GM18526 (cell line): ENCODE data around the gene ZNF3.

ENCODE experiments used
- POLR2A ChIP-seq: IDR thresholded peaks from 3 replicates; pipeline ENCODE4 v1.6.1; 2011; ENCODE audit not compliant: insufficient read length; ENCODE audit errors: extremely low read depth

ZNF3 gene

GRCh38 chr7:100095704-100096103 lies 14.2 kb upstream of the ZNF3 start:
- TF ChIP-seq POLR2A, result no peak

DNA sequence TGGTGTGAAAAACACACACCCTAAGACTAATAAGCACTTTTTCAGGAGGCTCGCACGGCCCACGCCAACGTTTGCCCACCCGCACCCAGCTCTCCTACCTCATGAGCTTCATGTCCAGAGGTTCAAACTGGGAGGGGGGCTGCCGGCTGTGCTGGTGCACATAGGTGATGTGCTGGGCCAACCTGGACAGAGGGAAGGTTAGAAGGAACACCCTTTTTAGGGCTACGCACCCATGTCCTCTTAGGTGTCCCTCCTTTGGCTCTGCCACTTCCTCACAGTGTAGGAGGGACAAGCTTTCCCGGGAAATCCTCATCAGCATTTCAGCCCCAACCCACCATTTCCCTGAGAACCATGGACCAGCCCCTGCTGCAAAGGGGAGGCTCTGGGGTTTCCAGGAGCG lies 13.8 kb upstream of the ZNF3 start:
- no peak for TF ChIP-seq POLR2A

DNA sequence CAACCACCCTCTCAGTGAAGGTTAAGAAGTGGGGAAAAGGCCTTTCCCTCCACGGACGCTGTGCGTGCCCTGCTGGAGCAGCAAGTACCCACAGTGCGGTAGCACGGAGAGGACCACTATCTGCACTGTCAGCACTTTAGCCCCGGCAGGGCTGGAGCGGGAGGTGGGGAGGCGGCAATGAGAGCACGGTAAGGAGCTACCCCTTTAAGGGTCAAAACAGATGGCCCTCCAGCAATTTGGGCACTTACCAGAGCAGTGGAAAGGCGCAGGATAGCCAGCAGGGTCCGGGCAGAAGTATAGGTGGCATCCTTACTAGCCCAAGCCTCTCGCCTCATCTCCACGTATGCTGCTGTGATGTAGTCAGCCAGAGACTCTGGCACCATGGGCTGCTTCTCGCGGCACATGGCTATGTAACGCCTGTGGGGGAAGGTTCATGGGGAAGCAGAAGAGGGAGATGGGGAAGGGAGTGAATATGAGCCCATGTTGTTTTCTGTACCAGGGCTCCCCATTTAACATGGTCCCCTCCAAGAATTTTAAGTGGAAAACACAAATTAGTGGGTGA lies 12.5 kb upstream of the ZNF3 start:
- no peak for TF ChIP-seq POLR2A

DNA sequence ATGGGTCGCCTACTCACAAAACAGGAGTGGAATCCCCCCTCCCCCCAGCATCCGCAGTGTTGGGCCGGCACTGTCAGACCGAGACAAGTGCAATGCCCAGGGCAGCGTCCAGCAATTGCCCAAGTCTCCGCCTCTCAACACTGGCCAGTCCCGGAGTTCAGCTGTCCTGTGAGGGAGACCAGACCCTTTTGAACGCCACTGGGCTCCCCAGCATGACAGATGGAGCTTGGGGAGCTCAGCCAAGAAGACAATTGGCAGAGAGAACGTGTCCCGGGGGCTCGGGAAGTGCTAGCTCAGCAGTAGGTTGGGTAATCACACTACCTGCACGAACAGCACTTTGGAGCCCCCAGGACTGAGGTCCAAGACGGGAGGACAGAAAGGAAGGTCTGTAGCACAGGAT lies 12.0 kb upstream of the ZNF3 start:
- no peak for TF ChIP-seq POLR2A

DNA sequence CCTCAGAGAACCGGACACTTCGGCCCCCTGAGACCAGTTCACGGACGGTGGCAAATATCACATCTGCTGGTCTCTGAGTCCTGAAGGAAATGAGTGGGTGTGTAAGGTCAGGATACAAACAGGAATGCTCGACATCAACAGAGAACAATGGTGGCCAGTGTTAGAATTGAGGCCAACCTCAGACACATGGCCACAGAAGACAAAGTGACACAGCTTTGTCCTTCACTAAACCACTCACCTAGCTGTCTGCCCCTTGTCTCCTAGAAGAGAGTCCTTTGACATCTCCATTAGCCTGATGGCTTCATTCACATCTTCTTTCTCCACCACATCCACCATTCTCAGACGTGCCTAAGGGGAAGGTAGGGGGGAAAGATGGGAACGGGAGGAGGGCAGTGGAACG lies 11.5 kb upstream of the ZNF3 start:
- TF ChIP-seq POLR2A, result no peak

- TF ChIP-seq POLR2A, result peak; percentile 22
Measured at GRCh38 chr7:100091411-100092181, 10.1 kb upstream of the ZNF3 start.

- TF ChIP-seq POLR2A, result no peak
Measured at GRCh38 chr7:100090527-100091410, 9.2 kb upstream of the ZNF3 start.

DNA sequence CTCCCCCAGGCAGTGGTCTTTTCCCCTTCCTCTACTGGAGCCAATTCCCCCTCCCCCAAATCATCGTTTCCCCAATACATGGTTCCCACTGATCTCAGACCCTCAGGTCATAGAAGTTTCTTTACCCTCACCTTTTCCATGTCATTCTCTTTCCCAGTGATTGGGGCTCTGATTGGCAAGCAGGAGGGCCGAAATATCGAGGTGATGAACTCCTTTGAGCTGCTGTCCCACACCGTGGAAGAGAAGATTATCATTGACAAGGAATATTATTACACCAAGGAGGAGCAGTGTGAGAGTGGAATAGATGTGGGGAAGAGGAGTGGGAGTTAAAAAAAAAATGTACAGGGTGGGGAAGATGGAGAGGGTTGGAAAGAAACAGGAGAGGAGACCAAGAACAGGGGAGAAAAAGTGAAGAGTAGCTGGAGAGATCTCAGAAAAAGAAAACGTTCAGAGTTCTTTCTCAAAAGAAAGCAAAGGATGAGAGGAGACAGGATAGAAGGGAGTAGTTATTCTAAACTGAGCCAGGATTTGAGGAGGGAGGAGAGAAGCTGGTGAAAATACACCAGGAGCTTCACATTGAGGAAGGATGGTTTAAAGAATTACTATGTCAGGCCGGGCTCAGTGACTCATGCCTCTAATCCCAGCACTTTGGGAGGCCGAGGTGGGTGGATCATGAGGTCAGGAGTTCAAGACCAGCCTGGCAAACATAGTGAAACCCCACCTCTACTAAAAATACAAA lies 8.1 kb upstream of the ZNF3 start:
- TF ChIP-seq POLR2A, result no peak

DNA sequence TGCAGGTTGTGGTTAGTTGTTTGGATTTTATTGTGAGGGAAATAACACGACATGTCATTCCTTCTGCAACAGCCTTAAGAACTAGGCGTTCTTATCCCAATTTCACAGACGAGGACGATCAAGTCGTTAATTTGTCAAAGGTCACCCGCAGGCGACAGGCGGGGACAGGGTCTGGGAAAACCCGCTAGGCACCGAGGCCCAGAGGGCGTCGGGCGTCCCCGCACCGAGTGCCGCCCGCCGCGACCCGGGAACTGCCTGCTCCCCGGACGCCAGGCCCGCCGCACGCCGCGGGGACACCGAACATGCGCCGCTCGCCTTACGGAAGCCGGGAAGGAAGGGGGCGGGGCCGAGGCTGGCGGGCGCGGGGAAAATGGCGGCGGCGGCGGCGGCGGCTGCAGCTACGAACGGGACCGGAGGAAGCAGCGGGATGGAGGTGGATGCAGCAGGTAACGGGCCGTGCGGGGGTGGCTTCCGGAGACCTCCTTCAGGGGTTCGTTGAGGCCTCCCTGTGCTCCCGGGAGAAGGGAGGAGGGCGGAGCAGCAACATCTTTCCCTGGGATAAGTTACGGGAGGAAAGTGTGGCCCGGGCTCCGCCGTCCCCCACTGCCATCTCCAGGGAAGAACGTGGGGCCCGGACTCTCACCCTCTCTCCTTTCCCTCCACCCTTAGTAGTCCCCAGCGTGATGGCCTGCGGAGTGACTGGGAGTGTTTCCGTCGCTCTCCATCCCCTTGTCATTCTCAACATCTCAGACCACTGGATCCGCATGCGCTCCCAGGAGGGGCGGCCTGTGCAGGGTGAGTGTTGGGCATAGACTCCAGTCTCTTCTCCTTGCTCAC lies 7.3 kb upstream of the ZNF3 start, which contains the start of gene COPS6:
Gene COPS6 (plus strand): TSS at position 349 of the 837 bp plus-strand sequence. CDS start 22 bp downstream, at position 371.
- peak; percentile 94 for TF ChIP-seq POLR2A

DNA sequence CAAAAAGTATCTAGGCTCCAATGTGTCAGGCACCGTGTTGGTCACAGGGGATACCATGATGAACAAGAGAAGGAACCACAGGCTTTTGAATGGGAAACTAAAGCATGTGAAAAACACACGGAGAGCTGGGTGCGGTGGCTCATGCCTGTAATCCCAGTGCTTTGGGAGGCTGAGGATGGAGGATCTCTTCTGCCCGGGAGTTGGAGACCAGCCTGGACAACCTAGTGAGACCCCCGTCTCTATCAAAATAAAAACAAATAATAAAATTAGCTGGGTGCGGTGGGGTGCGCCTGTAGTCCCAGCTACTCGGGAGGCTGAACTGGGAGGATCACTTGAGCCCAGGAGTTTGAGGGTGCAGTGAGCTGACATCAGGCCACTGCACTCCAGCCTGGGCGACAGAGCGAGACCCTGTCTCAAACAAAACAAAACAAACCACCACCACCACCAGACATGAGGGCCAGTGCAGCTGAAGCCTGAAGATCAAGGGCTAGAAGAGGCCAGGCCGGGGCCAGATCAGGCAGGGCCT lies 6.6 kb upstream of the ZNF3 start:
- no peak for TF ChIP-seq POLR2A

DNA sequence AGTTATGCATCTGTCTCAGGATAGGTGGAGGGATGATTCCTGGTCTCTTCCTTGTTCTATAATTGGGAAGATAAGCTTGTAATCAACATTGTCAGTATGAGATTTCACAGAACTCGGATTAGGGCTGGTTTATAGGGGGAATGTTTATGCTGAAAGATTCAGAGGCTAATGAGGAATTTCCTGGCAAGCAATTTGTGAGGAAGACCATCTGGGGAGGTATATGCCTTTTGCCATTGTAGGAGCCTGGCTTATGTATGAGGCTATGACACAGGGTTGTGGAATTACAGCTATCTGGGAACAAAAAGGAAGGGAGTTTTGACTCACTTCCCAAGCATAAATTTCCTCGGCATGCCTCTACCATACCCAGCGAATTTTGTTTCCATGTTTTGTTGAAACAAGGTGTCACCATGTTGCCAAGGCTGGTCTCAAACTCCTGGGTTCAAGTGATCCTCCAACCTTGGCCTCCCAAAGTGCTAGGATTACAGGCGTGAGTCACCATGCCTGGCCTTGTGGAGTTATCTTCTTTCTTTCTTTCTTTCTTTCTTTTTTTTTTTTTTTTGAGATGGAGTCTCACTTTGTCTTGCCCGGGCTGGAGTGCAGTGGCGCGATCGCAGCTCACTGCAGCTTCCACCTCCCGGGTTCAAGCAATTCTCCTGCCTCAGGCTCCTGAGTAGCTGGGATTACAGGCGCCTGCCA lies 5.7 kb upstream of the ZNF3 start:
- TF ChIP-seq POLR2A, result no peak

GRCh38 chr7:100085515-100085914 lies 4.0 kb upstream of the ZNF3 start:
- TF ChIP-seq POLR2A, result no peak

- no peak for TF ChIP-seq POLR2A
Measured at GRCh38 chr7:100082978-100083377, 1.5 kb upstream of the ZNF3 start.
